GM18907 (cell line): ENCODE measurements around the gene C9orf78.

ENCODE experiments used
- ATAC-seq: cut with Tn5 transposase; IDR thresholded peaks from one replicate; pipeline ENCODE4 v1.9.1; 2021; ENCODE audit warnings: mild to moderate bottlenecking, moderate library complexity; ENCODE audit not compliant: unreplicated experiment

The C9orf78 gene

DNA sequence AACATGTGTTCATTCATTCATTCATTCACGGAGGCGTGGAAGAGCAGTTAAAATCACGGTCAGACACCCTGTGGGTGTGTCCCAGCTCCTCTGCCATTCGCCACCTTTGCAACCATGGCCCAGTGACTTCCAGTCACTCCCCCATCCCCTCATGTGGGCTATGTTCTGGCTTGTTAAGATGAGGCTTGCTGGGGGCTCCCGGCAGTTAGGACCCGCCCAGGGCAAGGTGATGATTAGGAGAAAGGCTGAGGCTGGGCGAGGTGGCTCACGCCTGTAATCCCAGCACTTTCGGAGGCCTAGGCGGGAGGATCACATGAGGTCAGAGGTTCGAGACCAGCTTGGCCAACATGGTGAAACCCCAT lies 57.3 kb downstream of the C9orf78 start:
- ATAC-seq: no peak
